Calu3 (cell line): ENCODE measurements around the gene PGBD1. TPM values are rescaled to one million over a fixed set of nuclear protein-coding genes. Genes with fewer than 3 reads are reported as not detected.

Experiments used
- BruUV-seq: library from RNA; stranded (reverse); fragments of 400-500 nt; replicated peaks from 2 replicates; lab custom pipeline; 2021; lab: Mats Ljungman, UMichigan
- CTCF ChIA-PET: fragments of 300-600 bp; sonication (Branson Sonifier 250); formaldehyde crosslinking; loops from one replicate; lab custom pipeline; 2022; ENCODE audit warnings: antibody characterized with exemption; lab: Charles Lee
- DNase-seq: peaks from one replicate; pipeline ENCODE4 v3.0.0; 2022
- H3K27ac Mint-ChIP-seq: one replicate; pipeline ENCODE4 v1.8.0; 2022; ENCODE audit warnings: mixed read lengths; ENCODE audit not compliant: unreplicated experiment
- H3K27me3 Mint-ChIP-seq: one replicate; pipeline ENCODE4 v1.8.0; 2022; ENCODE audit warnings: mixed read lengths; ENCODE audit not compliant: unreplicated experiment
- H3K36me3 Mint-ChIP-seq: one replicate; pipeline ENCODE4 v1.8.0; 2022; ENCODE audit warnings: mild to moderate bottlenecking, moderate library complexity, mixed read lengths; ENCODE audit not compliant: insufficient read depth, unreplicated experiment
- H3K4me1 Mint-ChIP-seq: one replicate; pipeline ENCODE4 v1.8.0; 2022; ENCODE audit warnings: mild to moderate bottlenecking, low read depth, mixed read lengths; ENCODE audit not compliant: unreplicated experiment
- H3K4me3 Mint-ChIP-seq: one replicate; pipeline ENCODE4 v1.8.0; 2022; ENCODE audit warnings: mild to moderate bottlenecking, low read depth, moderate library complexity, mixed read lengths; ENCODE audit not compliant: unreplicated experiment
- H3K9me3 Mint-ChIP-seq: one replicate; pipeline ENCODE4 v1.8.0; 2022; ENCODE audit warnings: low read depth, mixed read lengths; ENCODE audit not compliant: unreplicated experiment
- intact Hi-C: fragments of 100-400 bp; cut with micrococcal nuclease; formaldehyde crosslinking; loops from one replicate; pipeline ENCODE4 v1.10.0; 2022; ENCODE audit not compliant: unreplicated experiment
- total RNA-seq: library from RNA; stranded (reverse); gene quantifications from 2 replicates; pipeline ENCODE4 v1.2.3, GENCODE V29; 2022
- TF ChIP-seq, protein P1 (sequence below): fragments of 200-600 bp; IDR thresholded peaks from one replicate; pipeline ENCODE4 v1.8.0; 2022; ENCODE audit warnings: antibody characterized with exemption; ENCODE audit not compliant: unreplicated experiment

Gene PGBD1
- total RNA-seq, 1 experiment from 2014 or later = 4.9 TPM

DNA sequence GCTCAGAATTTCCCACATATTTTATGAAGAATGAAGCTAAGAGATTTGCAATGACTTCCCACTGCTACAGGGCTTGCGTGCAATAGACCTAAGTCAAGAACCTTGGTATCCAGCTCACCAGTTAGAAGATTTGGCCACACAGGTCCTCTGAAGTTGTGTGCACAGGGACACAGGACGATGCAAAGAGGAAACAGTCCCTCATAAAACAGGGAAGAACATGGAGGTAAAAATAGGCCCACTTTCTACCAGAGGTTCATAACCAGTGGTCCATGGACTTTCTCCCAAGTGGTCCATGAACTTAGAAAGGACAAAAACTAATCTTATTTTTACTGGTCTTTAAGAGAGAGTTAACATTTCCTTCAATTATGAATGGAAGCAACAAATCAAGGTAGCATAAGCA, 30.6 kb upstream of the PGBD1 start:
- CTCF ChIA-PET = no interaction called here
- H3K4me1 Mint-ChIP-seq = peaks cover 10% of the 10 kb centered on the region
- no peak overlapping the region for H3K27ac Mint-ChIP-seq

DNA sequence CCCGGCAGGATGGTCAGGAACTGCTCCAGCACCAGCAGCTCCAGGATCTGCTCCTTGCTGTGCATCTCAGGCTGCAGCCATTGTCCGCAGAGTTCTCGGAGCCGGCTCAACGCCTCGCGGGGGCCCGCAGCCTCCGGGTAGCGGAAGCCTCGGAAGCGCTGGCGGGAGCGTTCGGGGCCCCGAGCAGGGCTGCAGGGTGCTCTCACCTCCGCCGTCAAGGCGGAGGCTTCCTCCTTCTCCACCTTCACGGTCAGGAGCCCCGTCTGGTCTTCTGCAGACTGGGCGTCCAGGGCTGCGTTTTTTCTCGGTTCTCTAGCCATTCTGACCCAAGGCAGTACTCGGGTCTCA, 29.7 kb upstream of the PGBD1 start:
- H3K36me3 Mint-ChIP-seq = peaks cover 16% of the 10 kb centered on the region
- CTCF ChIA-PET = interaction anchor here (1.7 to 2.4 kb wide), 2 partner anchors 16 to 104 kb away, joined by 11 to 22 read pairs; partner anchors contain the start of gene ZSCAN26
- TF ChIP-seq, protein P1, sequence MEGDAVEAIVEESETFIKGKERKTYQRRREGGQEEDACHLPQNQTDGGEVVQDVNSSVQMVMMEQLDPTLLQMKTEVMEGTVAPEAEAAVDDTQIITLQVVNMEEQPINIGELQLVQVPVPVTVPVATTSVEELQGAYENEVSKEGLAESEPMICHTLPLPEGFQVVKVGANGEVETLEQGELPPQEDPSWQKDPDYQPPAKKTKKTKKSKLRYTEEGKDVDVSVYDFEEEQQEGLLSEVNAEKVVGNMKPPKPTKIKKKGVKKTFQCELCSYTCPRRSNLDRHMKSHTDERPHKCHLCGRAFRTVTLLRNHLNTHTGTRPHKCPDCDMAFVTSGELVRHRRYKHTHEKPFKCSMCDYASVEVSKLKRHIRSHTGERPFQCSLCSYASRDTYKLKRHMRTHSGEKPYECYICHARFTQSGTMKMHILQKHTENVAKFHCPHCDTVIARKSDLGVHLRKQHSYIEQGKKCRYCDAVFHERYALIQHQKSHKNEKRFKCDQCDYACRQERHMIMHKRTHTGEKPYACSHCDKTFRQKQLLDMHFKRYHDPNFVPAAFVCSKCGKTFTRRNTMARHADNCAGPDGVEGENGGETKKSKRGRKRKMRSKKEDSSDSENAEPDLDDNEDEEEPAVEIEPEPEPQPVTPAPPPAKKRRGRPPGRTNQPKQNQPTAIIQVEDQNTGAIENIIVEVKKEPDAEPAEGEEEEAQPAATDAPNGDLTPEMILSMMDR = no peak
- DNase-seq = peak; percentile 14
- peak overlapping the region; percentile 100 for H3K4me3 Mint-ChIP-seq
- peak overlapping the region; percentile 64 for H3K27ac Mint-ChIP-seq
- no TSS peak for BruUV-seq
- peaks cover 4% of the 10 kb centered on the region for H3K9me3 Mint-ChIP-seq
- intact Hi-C loops = loop anchor here (1.0 to 10.0 kb wide), 4 partner anchors 16 to 333 kb away; partner anchors contain the start of genes PGBD1, ZKSCAN8 and ZSCAN26
- no peaks in the 10 kb centered on the region for H3K27me3 Mint-ChIP-seq
- H3K4me1 Mint-ChIP-seq = peaks cover 10% of the 10 kb centered on the region

More for the DNA sequence above, 30.6 kb upstream of the PGBD1 start:
- BruUV-seq = TSS peak; percentile 30
- intact Hi-C loops = loop anchor here (10.0 kb wide), 1 partner anchor 334 kb away; a partner anchor contains a TSS
- Mint-ChIP-seq H3K36me3 (peaks cover 16% of the 10 kb centered on the region), H3K27me3 (no peaks in the 10 kb centered on the region), H3K4me3 (peak overlapping the region; percentile 100), H3K9me3 (peaks cover 4% of the 10 kb centered on the region)
- DNase-seq = no peak
- TF ChIP-seq, protein P1 = no peak

DNA sequence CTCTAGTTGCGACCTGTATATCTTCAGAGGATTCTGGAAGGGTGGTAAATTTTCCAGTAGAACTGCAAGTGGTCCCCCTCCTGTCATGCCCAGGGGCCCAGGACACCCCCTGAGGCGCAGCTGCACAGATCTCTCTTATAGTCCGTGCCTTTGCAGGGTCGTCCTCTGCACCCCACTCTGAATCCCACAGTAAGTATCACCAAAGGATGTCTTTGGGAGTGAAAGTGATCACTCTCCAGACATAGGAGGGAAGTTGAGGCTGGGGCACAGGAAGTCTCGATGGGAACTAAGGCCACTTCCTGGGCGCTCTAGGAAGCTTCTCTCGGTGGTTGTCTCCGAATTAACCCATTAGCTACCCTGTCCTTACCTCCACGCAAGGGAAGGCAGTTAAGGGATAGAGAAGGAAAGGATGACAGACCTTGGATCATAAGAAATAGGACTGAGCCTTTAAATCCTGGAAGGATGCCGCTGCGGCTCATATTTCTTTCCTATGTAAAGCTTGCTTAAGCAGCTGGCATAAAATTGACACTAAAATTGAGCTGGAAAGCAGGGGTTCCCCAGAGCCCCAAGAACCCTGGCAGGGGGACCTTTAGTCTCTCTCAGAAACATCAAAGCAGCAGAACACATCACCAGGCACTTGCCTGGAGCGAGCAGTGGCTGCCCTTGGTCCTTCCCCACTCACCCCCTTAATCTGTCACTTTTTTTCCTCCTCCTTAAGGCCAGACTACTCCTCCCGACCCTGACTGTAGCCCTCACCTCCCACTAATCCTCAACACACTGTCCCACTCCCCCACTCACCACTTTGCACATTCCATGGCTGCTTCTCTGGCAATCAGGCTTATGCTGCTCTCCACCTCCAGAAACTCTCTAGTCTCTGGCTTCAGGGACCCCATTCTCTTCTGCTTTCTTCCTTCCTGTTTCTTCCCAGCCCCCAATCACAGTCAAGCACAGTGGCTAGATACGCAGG, 29.1 kb upstream of the PGBD1 start, which contains the start of gene ZKSCAN4:
ZKSCAN4 (minus strand) TSS at position 261 of the 967 bp plus-strand sequence. CDS start 289 bp downstream, outside the sequence.
- peak; percentile 84 for DNase-seq
- Mint-ChIP-seq H3K27ac (peak within 1 kb of the TSS; percentile 64), H3K27me3 (no peaks in the 10 kb centered on the region), H3K4me1 (peaks cover 10% of the 10 kb centered on the region), H3K4me3 (peak within 1 kb of the TSS; percentile 100), H3K9me3 (peaks cover 4% of the 10 kb centered on the region), H3K36me3 (peaks cover 16% of the 10 kb centered on the region)
- TF ChIP-seq, protein P1 = no peak
- intact Hi-C loops = loop anchor here (1.0 to 10.0 kb wide), 4 partner anchors 15 to 333 kb away; partner anchors contain the start of genes PGBD1, ZKSCAN8 and ZSCAN26
- no TSS peak for BruUV-seq
- CTCF ChIA-PET = interaction anchor here (0.6 to 2.4 kb wide), 7 partner anchors 15 to 538 kb away, joined by 3 to 22 read pairs (median 5); partner anchors contain the start of genes PGBD1, ZKSCAN8 and ZSCAN26

DNA sequence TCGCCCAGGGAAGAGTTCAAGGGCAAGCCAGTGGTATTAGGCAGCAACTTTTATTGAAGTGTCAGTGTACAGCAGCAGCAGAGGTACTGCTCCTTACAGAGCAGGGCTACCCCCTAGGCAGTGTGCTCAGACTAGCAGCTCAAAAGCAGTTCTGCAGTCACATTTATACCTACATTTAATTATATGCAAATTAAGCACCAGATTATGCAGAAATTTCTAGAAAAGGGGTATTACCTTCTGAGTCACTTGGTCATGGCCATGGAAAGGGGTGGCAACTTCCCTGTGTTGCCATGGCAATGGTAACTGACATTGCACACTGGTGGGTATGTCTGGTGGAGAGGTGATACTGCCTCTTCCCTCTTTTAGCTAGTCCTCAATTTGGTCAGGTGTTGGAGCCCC, 27.3 kb upstream of the PGBD1 start:
- BruUV-seq = no TSS peak
- Mint-ChIP-seq H3K9me3 (peaks cover 4% of the 10 kb centered on the region), H3K27ac (no peak overlapping the region), H3K36me3 (peaks cover 16% of the 10 kb centered on the region), H3K4me3 (no peak overlapping the region), H3K27me3 (no peaks in the 10 kb centered on the region), H3K4me1 (peaks cover 10% of the 10 kb centered on the region)
- TF ChIP-seq, protein P1 = no peak
- DNase-seq = no peak
- CTCF ChIA-PET = interaction anchor here (1.3 to 2.4 kb wide), 2 partner anchors 13 to 102 kb away, joined by 3 to 22 read pairs; partner anchors contain the start of gene ZSCAN26
- intact Hi-C loops = loop anchor here (10.0 kb wide), 1 partner anchor 331 kb away; a partner anchor contains a TSS
